HCT116 (cell line): ENCODE measurements around the gene DGKZ. TPM values are rescaled to one million over a fixed set of nuclear protein-coding genes. Genes with fewer than 3 reads are reported as not detected.

Experiments
- ATAC-seq: fragments of 200-7000 bp; cut with Tn5 transposase; 2 replicates; pipeline ENCODE4 v1.9.1; 2020; ENCODE audit warnings: mild to moderate bottlenecking, moderate library complexity
- BruUV-seq: library from RNA; stranded (reverse); fragments of 400-500 nt; replicated peaks from 2 replicates; lab custom pipeline; 2021; lab: Mats Ljungman, UMichigan
- CTCF ChIA-PET: fragments of 300-600 bp; sonication (Branson Sonifier 250); formaldehyde crosslinking; loops from one replicate; lab custom pipeline; 2021; ENCODE audit warnings: antibody characterized with exemption; lab: Charles Lee
- POLR2A ChIA-PET: fragments of 300-600, 350-600 bp; sonication (Branson Sonifier 250); formaldehyde crosslinking; loops from one replicate; lab custom pipeline; 2021; ENCODE audit warnings: antibody characterized with exemption; lab: Charles Lee
- RAD21 ChIA-PET, 2 experiments: fragments of 300-600 bp; sonication (Branson Sonifier 250); formaldehyde crosslinking; loops; one replicate each; lab custom pipeline; 2023; ENCODE audit warnings: low total read pairs in 2 of 2; ENCODE audit not compliant: uncharacterized antibody in 2 of 2, unreplicated experiment in 2 of 2, low non-redundant PET in 1 of 2; lab: Charles Lee
- DNase-seq: peaks from one replicate; pipeline ENCODE4 v3.0.0-alpha.2; 2010; ENCODE audit warnings: low read depth, low spot score
- H2AFZ ChIP-seq: fragments of 200-600 bp; shearing (Covaris generic), sonication (generic); 2 replicates; pipeline ENCODE4 v1.6.1; 2017; ENCODE audit warnings: low read depth, mixed run types, mixed read lengths, antibody characterized with exemption, low read length; ENCODE audit not compliant: poor library complexity, severe bottlenecking
- H3K27ac ChIP-seq: 2 replicates; pipeline ENCODE4 v1.5.1; 2012; ENCODE audit warnings: low read depth, low read length
- H3K27me3 ChIP-seq: fragments of 200-600 bp; sonication (generic); 2 replicates; pipeline ENCODE4 v1.6.1; 2016; ENCODE audit warnings: mixed run types, low read length, mixed read lengths; ENCODE audit not compliant: insufficient read depth
- H3K36me3 ChIP-seq, 2 experiments: fragments of 200-500 bp in 1 of 2; fragments of 200-600 bp in 1 of 2; sonication (Bioruptor generic) in 1 of 2; sonication (generic) in 1 of 2; 2 replicates each; pipeline versions ENCODE4 v1.5.1 to v1.6.1; 2014 to 2016; ENCODE audit warnings: low read length in 2 of 2, inconsistent platforms in 1 of 2, mixed read lengths in 1 of 2, mixed run types in 1 of 2; ENCODE audit not compliant: insufficient read depth in 2 of 2, control insufficient read depth in 1 of 2
- H3K4me1 ChIP-seq, 2 experiments: fragments of 200-600 bp in 1 of 2; sonication (generic) in 1 of 2; 2 replicates each; pipeline versions ENCODE4 v1.5.1 to v1.6.1; 2012 to 2017; ENCODE audit warnings: low read length in 2 of 2, inconsistent platforms in 1 of 2, mild to moderate bottlenecking in 1 of 2, mixed read lengths in 1 of 2, mixed run types in 1 of 2, moderate library complexity in 1 of 2; ENCODE audit not compliant: insufficient read depth in 2 of 2, control insufficient read depth in 1 of 2
- H3K4me2 ChIP-seq: fragments of 200-600 bp; sonication (generic); 2 replicates; pipeline ENCODE4 v1.6.1; 2017; ENCODE audit warnings: mixed run types, low read length, mixed read lengths
- H3K4me3 ChIP-seq, 2 experiments: fragments of 200-600 bp in 1 of 2; sonication (generic) in 1 of 2; replicated peaks in 1 of 2; 2 replicates each; pipeline ENCODE4 v1.5.1; 2011 to 2016; ENCODE audit warnings: low read length in 2 of 2, control low read depth in 1 of 2, low read depth in 1 of 2, mild to moderate bottlenecking in 1 of 2, mixed read lengths in 1 of 2, mixed run types in 1 of 2
- H3K79me2 ChIP-seq: fragments of 200-600 bp; sonication (generic); 2 replicates; pipeline ENCODE4 v1.6.1; 2017; ENCODE audit warnings: mild to moderate bottlenecking, mixed run types, low read length, moderate library complexity, mixed read lengths; ENCODE audit not compliant: insufficient read depth
- H3K9ac ChIP-seq: fragments of 200-600 bp; sonication (generic); 2 replicates; pipeline ENCODE4 v1.6.1; 2016; ENCODE audit warnings: low read length, mixed read lengths
- H3K9me2 ChIP-seq: fragments of 200-600 bp; sonication (generic), shearing (Covaris generic); 2 replicates; pipeline ENCODE4 v1.6.1; 2017; ENCODE audit warnings: mixed run types, mild to moderate bottlenecking, moderate library complexity; ENCODE audit not compliant: insufficient read depth
- H3K9me3 ChIP-seq, 2 experiments: fragments of 200-500 bp in 1 of 2; fragments of 200-600 bp in 1 of 2; sonication (Bioruptor generic) in 1 of 2; sonication (generic) in 1 of 2; 2 replicates each; pipeline ENCODE4 v1.6.1; 2014 to 2017; ENCODE audit warnings: low read length in 2 of 2, mixed read lengths in 2 of 2, inconsistent platforms in 1 of 2, low read depth in 1 of 2, mild to moderate bottlenecking in 1 of 2, mixed run types in 1 of 2, moderate library complexity in 1 of 2; ENCODE audit not compliant: control insufficient read depth in 1 of 2, insufficient read depth in 1 of 2
- H4K20me1 ChIP-seq: fragments of 200-600 bp; sonication (generic), shearing (Covaris generic); 2 replicates; pipeline ENCODE4 v1.6.1; 2017; ENCODE audit warnings: mixed run types, mild to moderate bottlenecking, moderate library complexity; ENCODE audit not compliant: insufficient read depth
- CBX3 ChIP-seq: IDR thresholded peaks from 2 replicates; pipeline ENCODE4 v1.6.1; 2012; ENCODE audit warnings: low read depth
- CEBPB ChIP-seq: IDR thresholded peaks from 2 replicates; pipeline ENCODE4 v1.6.1; 2012; ENCODE audit warnings: low read depth
- EGR1 ChIP-seq: IDR thresholded peaks from 2 replicates; pipeline ENCODE4 v1.6.1; 2012; ENCODE audit warnings: low read depth
- ELF1 ChIP-seq: IDR thresholded peaks from 2 replicates; pipeline ENCODE4 v1.6.1; 2012; ENCODE audit warnings: low read depth, borderline replicate concordance
- EZH2phosphoT487 ChIP-seq: fragments of 200-600 bp; IDR thresholded peaks from 2 replicates; pipeline ENCODE4 v1.6.1; 2018; ENCODE audit warnings: antibody characterized with exemption, borderline replicate concordance
- JUND ChIP-seq: IDR thresholded peaks from 2 replicates; pipeline ENCODE4 v1.6.1; 2012
- POLR2AphosphoS5 ChIP-seq: IDR thresholded peaks from 2 replicates; pipeline ENCODE4 v1.6.1; 2011; ENCODE audit warnings: mild to moderate bottlenecking, low read depth, low read length, moderate library complexity
- RAD21 ChIP-seq: IDR thresholded peaks from 2 replicates; pipeline ENCODE4 v1.6.1; 2012; ENCODE audit warnings: low read depth, mild to moderate bottlenecking
- SIN3A ChIP-seq: IDR thresholded peaks from 2 replicates; pipeline ENCODE4 v1.6.1; 2012; ENCODE audit warnings: low read depth
- SP1 ChIP-seq: IDR thresholded peaks from 2 replicates; pipeline ENCODE4 v1.6.1; 2012; ENCODE audit warnings: low read depth
- TCF7L2 ChIP-seq: IDR thresholded peaks from 2 replicates; pipeline ENCODE4 v1.7.0; 2011; ENCODE audit warnings: borderline replicate concordance, inconsistent platforms; ENCODE audit not compliant: insufficient read depth, insufficient read length; ENCODE audit errors: extremely low read depth
- ZFX ChIP-seq: fragments of 450-650 bp; IDR thresholded peaks from 2 replicates; pipeline ENCODE4 v1.6.1; 2017
- ZNF274 ChIP-seq: fragments of 200-500 bp; sonication (Bioruptor generic); IDR thresholded peaks from 2 replicates; pipeline ENCODE4 v1.6.1; 2014; ENCODE audit warnings: mild to moderate bottlenecking, low read depth, low read length, inconsistent platforms
- intact Hi-C: fragments of 100-400 bp; cut with micrococcal nuclease; formaldehyde crosslinking; loops from 2 replicates; pipeline ENCODE4 v1.10.0; 2022
- total RNA-seq: library from RNA; stranded (reverse); gene quantifications from one replicate; pipeline ENCODE4 v1.2.1, GENCODE V29; 2021; ENCODE audit not compliant: unreplicated experiment
- TF ChIP-seq, protein P1 (sequence below): IDR thresholded peaks from 2 replicates; pipeline ENCODE4 v1.6.1; 2012
- TF ChIP-seq, protein P2 (sequence below), 3 experiments: fragments of 200-600 bp in 1 of 3; sonication (generic) in 1 of 3; IDR thresholded peaks in 2 of 3; conservative IDR thresholded peaks in 1 of 3; 2 replicates each; pipeline ENCODE4 v1.5.1; 2012 to 2017; ENCODE audit warnings: low read depth in 2 of 3, low read length in 2 of 3, antibody characterized with exemption in 1 of 3, borderline replicate concordance in 1 of 3, control low read depth in 1 of 3, mild to moderate bottlenecking in 1 of 3, mixed read lengths in 1 of 3, mixed run types in 1 of 3, moderate library complexity in 1 of 3; ENCODE audit not compliant: insufficient read depth in 1 of 3
- TF ChIP-seq, protein P3 (sequence below): IDR thresholded peaks from 2 replicates; pipeline ENCODE4 v1.6.1; 2011; ENCODE audit warnings: mild to moderate bottlenecking, low read length, moderate library complexity; ENCODE audit not compliant: insufficient replicate concordance; ENCODE audit errors: extremely low read depth
- TF ChIP-seq, protein P4 (sequence below): IDR thresholded peaks from 2 replicates; pipeline ENCODE4 v1.6.1; 2012

The DGKZ gene
- total RNA-seq, 1 experiment from 2014 or later: 70.2 TPM

DNA sequence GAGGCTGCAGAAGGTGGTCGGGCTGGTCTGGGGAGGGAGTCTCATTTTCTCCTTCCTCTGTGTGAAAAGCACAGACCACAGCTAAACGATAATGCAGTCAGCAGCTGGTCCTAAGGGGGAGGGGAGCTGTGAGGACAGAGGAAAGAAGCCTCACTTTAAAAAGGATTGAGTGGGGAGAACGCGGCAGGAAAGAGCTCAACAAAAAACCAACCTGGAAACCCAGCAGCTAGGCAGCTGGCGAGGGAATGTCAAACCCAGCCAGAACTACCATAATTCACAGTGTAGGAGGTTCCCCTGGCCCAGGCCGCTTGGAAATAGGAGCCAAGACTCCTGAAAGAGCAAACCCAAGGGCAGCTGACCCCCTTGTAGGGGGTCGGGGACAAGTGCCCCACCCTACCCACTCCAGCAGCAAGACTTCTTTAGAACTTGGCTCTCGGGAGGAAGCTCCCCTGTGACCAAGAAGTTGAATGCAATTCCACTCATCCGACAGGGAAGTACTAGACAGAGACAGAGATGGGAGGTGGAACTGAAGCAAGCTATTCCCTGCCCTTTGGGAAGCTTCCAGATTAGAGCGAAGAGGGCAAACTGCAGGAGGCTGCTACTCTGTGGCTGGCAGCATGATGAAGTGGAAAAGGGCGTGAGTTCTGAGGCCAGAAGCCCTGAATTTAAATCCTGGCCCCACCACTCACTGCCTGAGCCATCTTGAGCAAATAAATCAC is 16.5 kb upstream of the DGKZ start:
- TF ChIP-seq POLR2AphosphoS5 (no peak), SP1 (no peak), JUND (no peak), CBX3 (no peak), TCF7L2 (no peak), ZNF274 (no peak), EGR1 (no peak), ELF1 (no peak), RAD21 (no peak), CEBPB (no peak), EZH2phosphoT487 (no peak), SIN3A (no peak), ZFX (no peak)
- TF ChIP-seq, protein P1, sequence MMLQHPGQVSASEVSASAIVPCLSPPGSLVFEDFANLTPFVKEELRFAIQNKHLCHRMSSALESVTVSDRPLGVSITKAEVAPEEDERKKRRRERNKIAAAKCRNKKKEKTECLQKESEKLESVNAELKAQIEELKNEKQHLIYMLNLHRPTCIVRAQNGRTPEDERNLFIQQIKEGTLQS: no peak
- TF ChIP-seq, protein P2, sequence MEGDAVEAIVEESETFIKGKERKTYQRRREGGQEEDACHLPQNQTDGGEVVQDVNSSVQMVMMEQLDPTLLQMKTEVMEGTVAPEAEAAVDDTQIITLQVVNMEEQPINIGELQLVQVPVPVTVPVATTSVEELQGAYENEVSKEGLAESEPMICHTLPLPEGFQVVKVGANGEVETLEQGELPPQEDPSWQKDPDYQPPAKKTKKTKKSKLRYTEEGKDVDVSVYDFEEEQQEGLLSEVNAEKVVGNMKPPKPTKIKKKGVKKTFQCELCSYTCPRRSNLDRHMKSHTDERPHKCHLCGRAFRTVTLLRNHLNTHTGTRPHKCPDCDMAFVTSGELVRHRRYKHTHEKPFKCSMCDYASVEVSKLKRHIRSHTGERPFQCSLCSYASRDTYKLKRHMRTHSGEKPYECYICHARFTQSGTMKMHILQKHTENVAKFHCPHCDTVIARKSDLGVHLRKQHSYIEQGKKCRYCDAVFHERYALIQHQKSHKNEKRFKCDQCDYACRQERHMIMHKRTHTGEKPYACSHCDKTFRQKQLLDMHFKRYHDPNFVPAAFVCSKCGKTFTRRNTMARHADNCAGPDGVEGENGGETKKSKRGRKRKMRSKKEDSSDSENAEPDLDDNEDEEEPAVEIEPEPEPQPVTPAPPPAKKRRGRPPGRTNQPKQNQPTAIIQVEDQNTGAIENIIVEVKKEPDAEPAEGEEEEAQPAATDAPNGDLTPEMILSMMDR (IDR thresholded peaks at IDR 0.05 in 2 of 3, conservative IDR thresholded peaks at IDR 0.05 in 1 of 3; ENCODE audit: borderline replicate concordance in 1 of 3, insufficient read depth in 1 of 3, low read depth in 2 of 3, low read length in 2 of 3): no peak
- TF ChIP-seq, protein P3, sequence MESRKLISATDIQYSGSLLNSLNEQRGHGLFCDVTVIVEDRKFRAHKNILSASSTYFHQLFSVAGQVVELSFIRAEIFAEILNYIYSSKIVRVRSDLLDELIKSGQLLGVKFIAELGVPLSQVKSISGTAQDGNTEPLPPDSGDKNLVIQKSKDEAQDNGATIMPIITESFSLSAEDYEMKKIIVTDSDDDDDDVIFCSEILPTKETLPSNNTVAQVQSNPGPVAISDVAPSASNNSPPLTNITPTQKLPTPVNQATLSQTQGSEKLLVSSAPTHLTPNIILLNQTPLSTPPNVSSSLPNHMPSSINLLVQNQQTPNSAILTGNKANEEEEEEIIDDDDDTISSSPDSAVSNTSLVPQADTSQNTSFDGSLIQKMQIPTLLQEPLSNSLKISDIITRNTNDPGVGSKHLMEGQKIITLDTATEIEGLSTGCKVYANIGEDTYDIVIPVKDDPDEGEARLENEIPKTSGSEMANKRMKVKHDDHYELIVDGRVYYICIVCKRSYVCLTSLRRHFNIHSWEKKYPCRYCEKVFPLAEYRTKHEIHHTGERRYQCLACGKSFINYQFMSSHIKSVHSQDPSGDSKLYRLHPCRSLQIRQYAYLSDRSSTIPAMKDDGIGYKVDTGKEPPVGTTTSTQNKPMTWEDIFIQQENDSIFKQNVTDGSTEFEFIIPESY: no peak
- TF ChIP-seq, protein P4, sequence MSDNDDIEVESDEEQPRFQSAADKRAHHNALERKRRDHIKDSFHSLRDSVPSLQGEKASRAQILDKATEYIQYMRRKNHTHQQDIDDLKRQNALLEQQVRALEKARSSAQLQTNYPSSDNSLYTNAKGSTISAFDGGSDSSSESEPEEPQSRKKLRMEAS: no peak
- Histone ChIP-seq H2AFZ (no peak overlapping the region), H3K79me2 (no peaks in the 10 kb centered on the region), H3K36me3 (no peaks in the 10 kb centered on the region), H3K4me2 (no peak overlapping the region), H3K27me3 (no peaks in the 10 kb centered on the region), H3K9me3 (no peaks in the 10 kb centered on the region), H3K9me2 (no peaks in the 10 kb centered on the region), H3K4me1 (peaks cover 0 to 9% of the 10 kb centered on the region in 2 experiments; a peak in 2 of 4 replicates), H3K27ac (no peak overlapping the region), H3K9ac (no peak overlapping the region), H4K20me1 (no peaks in the 10 kb centered on the region), H3K4me3 (no peak overlapping the region)
- DNase-seq (no peak), ATAC-seq (no peak)
- POLR2A ChIA-PET: no interaction called here
- CTCF ChIA-PET: interaction anchor here (1.4 kb wide), 1 partner anchor 15 kb away, joined by 8 read pairs; no protein-coding TSS in a partner anchor
- RAD21 ChIA-PET: no interaction called here
- intact Hi-C loops: no loop called here
- BruUV-seq: no TSS peak
